ENCODE measurements around the gene RIPK4.

RIPK4 gene

GRCh38 chr21:41766883-41767605, at the start of gene RIPK4:
TSS of gene RIPK4 (minus strand) at chr21:41767052. CDS start at chr21:41767041, 11 bp downstream.
- peak; percentile 70 for DNase-seq

DNA sequence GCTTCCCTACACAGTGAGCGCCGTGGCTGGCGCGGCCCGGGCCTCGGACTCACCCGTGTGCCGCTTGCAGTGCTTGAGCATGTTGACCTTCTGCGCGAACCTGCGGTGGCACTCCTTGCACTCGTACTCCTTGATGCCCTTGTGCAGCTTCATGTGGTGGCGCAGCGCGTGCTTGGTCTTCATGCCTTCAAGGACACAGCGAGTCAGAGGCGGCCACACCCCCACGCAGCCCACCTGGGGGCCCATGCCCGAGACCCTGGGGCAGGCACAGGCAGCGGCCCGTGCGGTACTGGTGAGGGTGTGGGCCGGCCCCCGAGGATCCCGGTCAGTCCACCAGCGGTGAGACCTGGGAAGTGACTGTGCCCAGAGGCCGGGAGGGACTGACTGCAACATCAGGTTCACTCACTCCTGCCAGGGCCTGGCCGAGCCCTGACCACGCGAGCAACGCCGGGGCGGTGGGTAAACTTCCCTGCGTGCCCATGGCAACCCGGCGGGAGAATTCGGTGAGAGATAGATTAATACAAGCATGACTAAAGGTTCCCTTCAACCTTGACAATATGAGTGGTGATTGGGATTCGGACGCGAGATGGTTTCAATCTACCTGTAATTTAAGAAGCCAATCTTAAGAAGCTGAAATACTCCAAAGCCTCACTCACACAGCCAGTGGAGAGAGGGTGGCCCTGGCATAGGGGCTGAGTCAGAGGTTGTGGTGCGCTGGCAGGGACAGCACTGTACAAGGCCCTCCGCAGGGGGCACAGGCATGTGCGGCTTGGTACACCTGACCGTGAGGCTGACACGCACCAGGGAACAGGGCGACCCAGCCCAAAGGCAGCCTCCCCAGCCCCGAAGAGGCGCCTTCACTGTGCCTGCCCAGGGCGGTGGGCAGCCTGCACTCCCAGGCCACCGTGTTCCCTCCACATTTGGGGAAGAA, 49.1 kb upstream of the RIPK4 start:
- no peak for DNase-seq

DNA sequence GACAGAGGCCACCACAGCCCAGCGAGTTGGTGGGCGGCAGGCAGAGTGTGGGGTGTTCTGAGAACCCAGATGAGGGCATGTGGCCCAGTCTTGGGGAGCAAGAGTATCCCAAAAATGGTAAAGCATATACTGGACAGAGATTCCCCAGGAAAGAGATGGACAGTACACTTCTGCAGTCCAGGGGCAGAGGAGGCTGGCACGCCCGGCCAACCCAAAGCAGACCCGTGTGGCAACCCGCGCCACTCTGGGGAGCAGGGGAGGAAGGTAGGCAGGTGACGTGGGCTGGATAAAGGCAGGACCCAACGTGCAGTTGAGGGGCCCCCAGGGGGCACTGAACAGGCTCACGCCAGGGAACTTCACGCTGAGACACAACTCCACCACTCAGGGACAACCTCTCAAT, 46.4 kb upstream of the RIPK4 start:
- DNase-seq: no peak

GRCh38 chr21:41812679-41813078, 45.8 kb upstream of the RIPK4 start:
- DNase-seq: no peak

GRCh38 chr21:41810597-41810932, 43.7 kb upstream of the RIPK4 start:
- DNase-seq: no peak

DNA sequence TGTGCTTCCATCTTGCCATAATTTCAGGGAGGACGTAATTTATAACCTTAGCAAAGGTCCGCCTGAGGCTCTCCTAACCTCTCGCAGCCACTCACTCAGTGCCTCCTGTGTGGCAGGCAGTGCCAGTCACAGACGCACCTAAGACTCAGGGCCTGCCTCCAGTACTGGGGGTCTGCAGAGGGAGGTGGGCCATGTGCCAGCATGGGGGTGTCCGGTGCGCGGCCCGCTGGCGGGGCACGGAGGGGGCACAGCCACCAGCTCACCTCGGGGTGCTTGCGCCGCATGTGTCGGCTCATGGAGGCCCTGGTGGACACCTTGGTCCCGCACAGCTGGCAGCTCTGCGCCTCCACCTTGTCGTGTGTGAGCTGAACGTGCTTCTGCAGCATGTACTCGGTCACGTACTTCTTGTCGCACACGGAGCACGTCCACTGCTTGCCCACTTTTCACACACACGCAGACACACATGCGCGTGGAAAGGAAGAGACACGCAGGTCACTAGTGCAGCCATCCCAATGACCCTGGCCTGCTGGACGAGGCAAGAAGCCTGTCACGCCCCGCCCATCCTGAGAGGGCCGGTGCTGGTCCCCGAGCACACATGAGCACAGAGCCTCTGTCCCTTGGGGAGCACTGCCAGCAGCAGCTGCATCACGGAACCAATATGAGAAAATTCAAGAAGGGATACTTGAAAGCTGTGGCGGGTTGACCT, 43.2 kb upstream of the RIPK4 start:
- DNase-seq: no peak

DNA sequence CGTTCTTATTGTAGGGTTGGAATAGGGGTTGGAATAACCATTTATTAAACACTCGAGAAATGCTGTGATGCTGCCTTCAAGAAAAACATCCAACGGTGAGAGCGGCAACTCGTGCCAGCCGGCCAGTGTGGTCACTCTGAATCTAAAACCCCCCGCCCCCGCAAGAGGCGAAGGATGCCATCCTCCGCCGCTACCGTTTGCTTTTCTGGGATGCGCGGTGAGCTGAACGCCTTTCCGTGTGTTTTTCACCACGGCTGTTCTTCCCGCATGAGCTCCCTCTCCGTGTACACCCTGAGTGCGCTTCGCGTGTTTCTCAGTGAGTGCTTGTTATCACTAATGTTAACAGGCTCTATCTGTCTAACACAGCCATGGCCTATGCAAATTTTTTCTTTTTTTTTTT, 42.0 kb upstream of the RIPK4 start:
- no peak for DNase-seq

DNA sequence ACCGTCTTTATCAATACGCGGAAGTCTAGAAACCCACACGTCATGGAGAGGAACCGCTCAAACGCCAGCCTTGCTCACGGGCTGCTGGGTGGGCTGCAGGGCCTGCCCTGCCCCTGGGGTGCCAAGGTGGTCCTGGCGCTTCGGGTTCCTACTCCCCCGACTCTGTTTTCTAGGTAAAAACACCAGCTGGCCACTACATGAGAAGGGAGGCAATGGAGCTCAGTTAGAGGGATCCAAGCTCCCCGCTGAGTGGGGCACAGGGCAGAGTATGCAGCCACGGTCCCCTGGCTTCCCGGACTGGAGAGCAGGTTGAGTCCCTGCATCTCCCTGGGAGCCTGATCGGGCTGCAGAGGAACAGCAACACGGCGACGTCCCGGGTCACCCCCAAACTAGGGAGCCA, 41.2 kb upstream of the RIPK4 start:
- no peak for DNase-seq

DNA sequence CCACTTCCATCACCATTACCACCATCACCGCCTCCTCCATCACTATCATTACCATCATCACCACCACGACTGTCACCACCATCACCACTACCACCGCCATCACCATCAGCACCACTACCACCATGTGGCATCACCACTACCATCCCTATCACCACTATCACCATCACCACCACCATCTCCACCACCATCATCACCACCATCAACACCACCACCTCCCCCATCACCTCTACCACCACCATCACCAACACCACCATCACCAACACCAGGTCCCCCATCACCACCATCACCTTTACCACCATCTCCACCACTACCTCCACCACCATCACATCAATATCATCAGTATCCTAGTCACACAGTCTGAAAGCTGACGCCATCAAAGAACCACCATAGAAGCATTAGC, 39.9 kb upstream of the RIPK4 start:
- DNase-seq: no peak

- DNase-seq: no peak
Measured at GRCh38 chr21:41805643-41806042, 38.8 kb upstream of the RIPK4 start.

- DNase-seq: no peak
Measured at GRCh38 chr21:41805038-41805437, 38.2 kb upstream of the RIPK4 start.

DNA sequence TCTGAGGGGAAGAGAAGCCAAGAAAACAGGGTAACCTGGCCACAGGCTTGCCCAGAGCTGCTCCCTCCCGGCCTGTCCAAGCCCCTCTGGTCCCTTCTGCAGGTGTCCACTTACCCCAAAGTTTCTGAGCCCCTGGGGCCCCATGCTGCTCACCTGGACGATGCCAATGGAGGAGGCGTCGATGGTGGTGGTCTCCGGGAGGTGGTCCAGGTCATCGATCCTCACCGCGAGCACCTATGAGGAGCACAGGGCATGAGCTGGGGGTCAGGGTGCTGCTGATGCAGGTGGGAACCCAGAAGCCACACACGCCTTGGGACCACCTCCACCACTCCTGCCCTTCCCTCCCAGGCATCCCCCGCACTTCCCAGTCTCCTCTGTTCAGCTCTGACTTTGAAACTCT, 37.5 kb upstream of the RIPK4 start:
- no peak for DNase-seq

DNA sequence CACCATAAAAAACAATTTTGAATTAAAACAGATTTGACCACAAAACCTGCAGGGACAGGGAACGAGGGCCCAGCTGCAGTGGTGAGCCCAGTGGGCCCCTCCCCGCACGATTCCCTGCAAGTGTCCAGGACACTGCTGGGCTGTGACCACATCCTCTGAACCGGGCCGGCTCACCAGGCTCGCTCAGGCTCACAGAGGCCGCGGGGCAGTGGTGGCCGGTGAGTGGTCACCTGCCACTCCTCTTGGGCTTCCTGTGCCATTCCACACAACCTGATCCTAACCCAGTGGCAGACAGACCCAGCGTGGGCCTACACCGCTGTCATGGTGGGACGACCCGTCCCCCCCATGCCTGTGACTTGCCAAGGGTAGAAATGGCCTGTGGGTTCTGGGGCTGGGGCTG, 36.5 kb upstream of the RIPK4 start:
- no peak for DNase-seq

- DNase-seq: no peak
Measured at GRCh38 chr21:41802684-41803083, 35.8 kb upstream of the RIPK4 start.

- DNase-seq: no peak
Measured at GRCh38 chr21:41802198-41802584, 35.3 kb upstream of the RIPK4 start.

DNA sequence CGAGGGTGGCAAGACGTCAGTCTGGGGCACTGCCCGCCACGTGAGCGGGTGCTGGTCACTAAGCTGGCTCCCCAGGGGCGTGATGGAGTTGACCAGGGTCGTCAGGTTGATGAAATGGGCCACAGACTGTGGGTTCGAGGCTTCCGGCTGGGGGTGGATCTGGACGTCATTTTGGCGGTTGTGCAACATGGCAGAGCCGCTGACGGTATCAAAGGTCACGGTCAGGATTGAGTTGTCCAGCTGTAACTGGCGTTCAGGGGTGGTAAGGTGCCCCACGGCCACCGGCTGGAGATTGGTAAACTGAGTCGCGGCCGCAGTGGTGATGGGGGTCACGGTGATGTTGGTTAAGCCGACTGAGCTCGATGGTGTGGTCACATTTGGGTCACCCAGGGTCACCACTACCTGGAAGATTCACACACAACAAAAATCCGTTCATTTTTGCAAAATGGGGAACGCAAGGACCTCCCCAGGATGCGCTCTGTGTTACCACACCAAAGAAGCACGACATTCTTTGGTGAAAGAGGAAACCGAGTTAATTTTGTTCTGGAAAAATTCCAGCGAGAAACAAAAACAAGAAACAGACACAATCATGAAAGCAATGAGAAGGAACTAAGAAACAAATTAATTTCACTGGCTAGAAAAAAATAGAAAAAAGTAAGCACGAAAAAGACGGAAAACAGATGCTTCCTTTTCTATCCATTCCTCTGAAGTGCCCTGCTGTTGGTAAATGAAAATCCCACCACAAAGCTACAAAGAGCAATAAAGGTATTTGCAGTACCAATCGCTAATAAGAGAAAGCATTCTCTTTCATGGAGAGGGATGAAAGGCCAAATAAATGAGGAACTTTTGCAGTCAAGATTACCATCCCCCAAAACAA, 34.7 kb upstream of the RIPK4 start:
- no peak for DNase-seq

DNA sequence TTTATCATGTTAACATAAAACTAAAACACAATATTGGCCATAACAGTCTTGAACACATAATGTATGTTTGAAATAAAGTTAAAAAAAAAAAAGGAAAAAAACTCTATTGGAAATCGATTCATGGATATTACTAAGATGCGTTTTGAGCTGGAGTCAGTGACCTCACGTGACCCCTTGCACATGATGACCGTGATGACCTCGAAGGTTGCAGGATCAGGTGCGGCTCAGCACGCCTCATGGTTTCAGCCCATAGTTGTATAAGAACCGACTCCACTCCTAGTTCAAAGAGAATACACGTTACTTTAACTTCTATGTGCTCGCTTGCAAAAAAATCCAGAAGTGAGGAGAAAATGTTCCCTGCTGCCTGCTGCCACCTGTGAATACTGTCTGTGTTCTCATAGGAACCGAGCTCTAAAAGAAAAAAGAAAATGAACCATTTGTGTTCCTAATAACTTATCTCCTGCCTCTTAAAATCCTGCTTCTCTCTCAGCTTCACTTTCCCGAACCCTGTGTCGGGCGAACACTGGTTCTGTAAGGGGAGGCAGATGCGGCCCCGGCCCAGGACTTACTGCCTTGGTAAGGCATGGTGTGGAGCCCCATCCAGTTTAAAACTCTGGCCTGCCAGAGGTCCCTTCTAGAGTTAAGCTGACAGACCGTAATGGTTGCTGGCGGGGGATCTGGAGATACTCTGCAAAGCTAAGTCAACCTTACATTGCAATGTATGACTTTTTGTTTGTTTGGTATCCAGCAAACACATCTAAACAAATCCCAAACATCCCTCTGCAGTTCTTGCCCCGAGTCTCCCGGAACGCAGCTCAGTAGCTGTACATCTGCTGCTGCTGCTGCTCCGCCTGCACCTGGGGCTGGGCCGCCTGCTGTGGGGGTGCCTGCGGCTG, 33.8 kb upstream of the RIPK4 start:
- DNase-seq: no peak

DNA sequence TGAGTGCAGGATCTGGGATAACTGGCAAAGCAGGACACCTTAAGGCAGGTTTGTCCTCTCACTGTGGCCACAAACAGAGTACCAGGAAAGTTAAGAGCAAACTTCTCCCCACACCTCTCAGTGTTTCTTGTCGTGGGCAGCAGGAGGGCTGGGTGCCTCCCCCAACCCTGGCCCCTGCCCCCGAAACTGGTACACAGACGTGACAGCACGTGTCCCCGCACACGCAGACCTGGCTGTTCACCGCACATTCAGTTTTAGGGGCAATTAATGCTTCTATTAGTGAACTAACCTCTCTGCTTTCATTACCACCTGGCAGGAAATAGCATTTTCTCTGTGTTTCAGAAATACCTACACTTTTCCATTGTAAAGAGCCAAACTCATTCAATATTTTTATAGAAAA, 32.9 kb upstream of the RIPK4 start:
- no peak for DNase-seq

- DNase-seq: no peak
Measured at GRCh38 chr21:41798326-41798725, 31.5 kb upstream of the RIPK4 start.

- no peak for DNase-seq
Measured at GRCh38 chr21:41796476-41797080, 29.7 kb upstream of the RIPK4 start.

DNA sequence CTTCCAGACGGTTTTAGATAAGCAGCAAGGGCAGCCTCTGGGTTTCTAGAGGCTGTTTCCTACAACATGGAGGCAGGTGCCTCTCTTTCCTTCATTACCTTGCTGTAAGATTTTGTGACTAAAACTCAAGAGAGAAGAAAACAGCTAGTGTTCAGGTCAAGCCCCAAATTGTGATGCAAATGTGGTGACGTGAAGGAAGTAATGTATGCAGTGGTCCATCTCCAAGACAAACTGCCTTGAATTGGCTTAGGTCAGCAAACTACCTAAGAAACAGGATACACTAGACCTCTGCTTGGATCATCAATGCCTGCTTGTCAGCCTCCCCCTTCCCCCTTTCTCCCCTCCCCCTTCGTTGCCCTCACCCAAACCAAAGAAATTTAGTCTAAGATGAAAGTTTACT, 28.9 kb upstream of the RIPK4 start:
- no peak for DNase-seq

Measured in CD4-positive, alpha-beta T cell treated with Interleukin-12 subunit alpha and Interleukin-12 subunit beta, for 1 hour (primary cell).